Measurements from ENCODE around the gene MOXD1. TPM values are rescaled to one million over a fixed set of nuclear protein-coding genes. Genes with fewer than 3 reads are reported as not detected.
"Not testable (repeated sequence)": the region's sequence is repeated elsewhere in the genome, so short reads cannot be mapped to it uniquely, and the experiment has no call there.

The MOXD1 gene
- total RNA-seq, 1 experiment from 2014 or later: 0.97 TPM

GRCh38 chr6:132354517-132355167 lies 46.6 kb downstream of the MOXD1 start:
- DNase-seq (ENCODE audit: low read depth): peak; percentile 63

GRCh38 chr6:132351986-132352385 lies 49.3 kb downstream of the MOXD1 start:
- not testable (repeated sequence) for DNase-seq (ENCODE audit: low read depth)

GRCh38 chr6:132348231-132348630 lies 53.0 kb downstream of the MOXD1 start:
- DNase-seq (ENCODE audit: low read depth): no peak

GRCh38 chr6:132344811-132345210 lies 56.5 kb downstream of the MOXD1 start:
- no peak for DNase-seq (ENCODE audit: low read depth)

GRCh38 chr6:132341646-132342045 lies 59.6 kb downstream of the MOXD1 start:
- no peak for DNase-seq (ENCODE audit: low read depth)

- no peak for DNase-seq (ENCODE audit: low read depth)
Observed at GRCh38 chr6:132334521-132334885, 66.8 kb downstream of the MOXD1 start.

- peak; percentile 91 for DNase-seq (ENCODE audit: low read depth)
Observed at GRCh38 chr6:132333639-132334520, 67.4 kb downstream of the MOXD1 start.

GRCh38 chr6:132330759-132331158 lies 70.5 kb downstream of the MOXD1 start:
- DNase-seq (ENCODE audit: low read depth): no peak

GRCh38 chr6:132322398-132322797 lies 78.9 kb downstream of the MOXD1 start:
- DNase-seq (ENCODE audit: low read depth): no peak

GRCh38 chr6:132320007-132320406 lies 81.3 kb downstream of the MOXD1 start:
- no peak for DNase-seq (ENCODE audit: low read depth)

- no peak for DNase-seq (ENCODE audit: low read depth)
Observed at GRCh38 chr6:132316970-132317369, 84.3 kb downstream of the MOXD1 start.

- DNase-seq (ENCODE audit: low read depth): no peak
Observed at GRCh38 chr6:132314432-132314831, 86.8 kb downstream of the MOXD1 start.

- no peak for DNase-seq (ENCODE audit: low read depth)
Observed at GRCh38 chr6:132310921-132311320, 90.4 kb downstream of the MOXD1 start.

- DNase-seq (ENCODE audit: low read depth): not testable (repeated sequence)
Observed at GRCh38 chr6:132310151-132310550, 91.1 kb downstream of the MOXD1 start.

- DNase-seq (ENCODE audit: low read depth): no peak
Observed at GRCh38 chr6:132304891-132305305, 96.4 kb downstream of the MOXD1 start.

GRCh38 chr6:132300323-132300949 lies 100.8 kb downstream of the MOXD1 start:
- DNase-seq (ENCODE audit: low read depth): peak; percentile 55

- peak; percentile 29 for DNase-seq (ENCODE audit: low read depth)
Observed at GRCh38 chr6:132298344-132298949, 102.8 kb downstream of the MOXD1 start.

- DNase-seq (ENCODE audit: low read depth): no peak
Observed at GRCh38 chr6:132289756-132290155, 111.5 kb downstream of the MOXD1 start.

GRCh38 chr6:132287101-132287500 lies 114.2 kb downstream of the MOXD1 start:
- no peak for DNase-seq (ENCODE audit: low read depth)

GRCh38 chr6:132286298-132287019 lies 114.8 kb downstream of the MOXD1 start:
- DNase-seq (ENCODE audit: low read depth): no peak

- DNase-seq (ENCODE audit: low read depth): no peak
Observed at GRCh38 chr6:132285004-132285780, 116.1 kb downstream of the MOXD1 start.
